SU-DHL-6 (cell line): ENCODE data around the gene GNG14.

Experiments used
- CTCF ChIP-seq: fragments of 200-600 bp; sonication (generic); IDR thresholded peaks from one replicate; pipeline ENCODE4 v1.5.1; 2017; ENCODE audit warnings: antibody characterized with exemption, mild to moderate bottlenecking, low read length, moderate library complexity; ENCODE audit not compliant: insufficient read depth, poor library complexity, severe bottlenecking
- EZH2phosphoT487 ChIP-seq: fragments of 200-600 bp; sonication (generic), shearing (Covaris generic); conservative IDR thresholded peaks from 2 replicates; pipeline ENCODE4 v1.6.1; 2018; ENCODE audit warnings: mild to moderate bottlenecking, antibody characterized with exemption, low read length, moderate library complexity, mixed read lengths

GRCh38 chr19:12660980-12661379 is 26.8 kb upstream of the GNG14 start:
- no peak for TF ChIP-seq CTCF
- no peak for TF ChIP-seq EZH2phosphoT487
